ENCODE results near the gene ZSCAN21. TPM values are rescaled to one million over a fixed set of nuclear protein-coding genes. Genes with fewer than 3 reads are reported as not detected.

ZSCAN21 gene
- total and polyA plus RNA-seq, 2 donors from 2014 or later: 10.8 to 12.4 TPM

DNA sequence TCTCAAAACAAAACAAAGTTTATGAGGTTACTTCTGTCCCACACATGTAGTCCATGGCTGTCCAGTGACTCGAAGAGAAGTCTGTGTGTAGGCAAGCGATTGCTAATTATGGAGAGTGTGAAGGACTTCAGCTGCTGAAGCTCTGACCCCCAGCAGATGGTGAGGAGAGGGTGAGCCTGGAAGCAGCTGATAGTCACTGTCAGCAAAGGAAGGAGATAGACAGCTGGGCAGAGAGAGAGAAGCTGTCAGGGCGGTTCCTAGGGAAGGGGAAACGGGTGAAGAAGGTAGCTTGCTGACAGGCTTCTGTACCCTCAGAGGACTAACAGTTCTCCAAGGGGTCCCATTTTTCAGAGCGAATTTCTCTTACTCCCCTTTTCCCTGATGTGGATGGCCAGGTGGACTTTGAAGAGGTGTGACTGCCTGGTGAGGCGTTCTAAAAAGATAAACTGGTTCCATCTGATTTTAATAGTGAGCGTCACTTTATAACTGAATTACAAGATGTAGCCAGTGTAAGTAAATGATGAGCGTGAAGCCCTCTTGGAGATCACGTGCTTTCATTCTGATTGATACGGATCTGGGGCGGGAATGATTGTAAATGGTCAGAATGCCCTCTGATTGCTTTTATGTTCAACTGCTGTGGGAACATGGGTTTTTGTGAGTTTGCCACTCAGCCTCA, 12.1 kb downstream of the ZSCAN21 start:
- Histone ChIP-seq H3K9ac (ENCODE audit: low read length in 3 of 3) (no peak overlapping the region), H3K27ac (ENCODE audit: low read depth in 2 of 2, low read length in 2 of 2) (no peak overlapping the region), H3K4me3 (ENCODE audit: low read length in 3 of 3) (no peak overlapping the region), H3K4me1 (ENCODE audit: control insufficient read depth in 2 of 3, insufficient read depth in 2 of 3, low read depth in 1 of 3, low read length in 3 of 3) (no peaks in the 10 kb centered on the region), H3K9me3 (ENCODE audit: control insufficient read depth in 2 of 3, insufficient read depth in 1 of 3, low read length in 3 of 3) (no peaks in the 10 kb centered on the region), H3K36me3 (ENCODE audit: control insufficient read depth in 2 of 3, insufficient read depth in 3 of 3, low read length in 3 of 3) (peaks cover 16 to 56% (median 32%) of the 10 kb centered on the region in 3 donors), H3K27me3 (ENCODE audit: control insufficient read depth, insufficient read depth, low read length) (no peaks in the 10 kb centered on the region)
- intact Hi-C loops (cut with DNase I): no loop called here
- DNase-seq: peak in 1 of 5 donors; percentile 3
- no peak for FAIRE-seq
- TF ChIP-seq, protein P1, sequence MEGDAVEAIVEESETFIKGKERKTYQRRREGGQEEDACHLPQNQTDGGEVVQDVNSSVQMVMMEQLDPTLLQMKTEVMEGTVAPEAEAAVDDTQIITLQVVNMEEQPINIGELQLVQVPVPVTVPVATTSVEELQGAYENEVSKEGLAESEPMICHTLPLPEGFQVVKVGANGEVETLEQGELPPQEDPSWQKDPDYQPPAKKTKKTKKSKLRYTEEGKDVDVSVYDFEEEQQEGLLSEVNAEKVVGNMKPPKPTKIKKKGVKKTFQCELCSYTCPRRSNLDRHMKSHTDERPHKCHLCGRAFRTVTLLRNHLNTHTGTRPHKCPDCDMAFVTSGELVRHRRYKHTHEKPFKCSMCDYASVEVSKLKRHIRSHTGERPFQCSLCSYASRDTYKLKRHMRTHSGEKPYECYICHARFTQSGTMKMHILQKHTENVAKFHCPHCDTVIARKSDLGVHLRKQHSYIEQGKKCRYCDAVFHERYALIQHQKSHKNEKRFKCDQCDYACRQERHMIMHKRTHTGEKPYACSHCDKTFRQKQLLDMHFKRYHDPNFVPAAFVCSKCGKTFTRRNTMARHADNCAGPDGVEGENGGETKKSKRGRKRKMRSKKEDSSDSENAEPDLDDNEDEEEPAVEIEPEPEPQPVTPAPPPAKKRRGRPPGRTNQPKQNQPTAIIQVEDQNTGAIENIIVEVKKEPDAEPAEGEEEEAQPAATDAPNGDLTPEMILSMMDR (IDR thresholded peaks at IDR 0.05; ENCODE audit: borderline replicate concordance, extremely low read depth, insufficient read depth): no peak

DNA sequence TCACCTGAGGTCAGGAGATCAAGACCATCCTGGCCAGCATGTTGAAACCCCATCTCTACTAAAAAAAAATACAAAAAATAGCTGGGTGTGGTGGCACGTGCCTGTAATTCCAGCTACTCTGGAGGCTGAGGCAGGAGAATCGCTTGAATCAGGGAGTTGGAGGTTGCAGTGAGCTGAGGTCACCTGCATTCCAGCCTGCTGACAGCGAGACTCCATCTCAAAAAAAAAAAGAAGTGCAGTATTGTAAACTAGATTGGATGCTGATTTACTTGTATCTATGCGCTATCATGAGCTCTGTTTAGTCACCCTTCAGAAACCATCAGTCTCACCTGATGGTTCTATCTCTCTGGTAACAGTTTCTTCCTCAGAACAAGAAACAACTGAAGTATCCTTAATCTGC, 13.8 kb downstream of the ZSCAN21 start:
- TF ChIP-seq, protein P1 (IDR thresholded peaks at IDR 0.05; ENCODE audit: borderline replicate concordance, extremely low read depth, insufficient read depth): no peak
- Histone ChIP-seq H3K27me3 (ENCODE audit: control insufficient read depth, insufficient read depth, low read length) (no peaks in the 10 kb centered on the region), H3K36me3 (ENCODE audit: control insufficient read depth in 2 of 3, insufficient read depth in 3 of 3, low read length in 3 of 3) (peaks cover 16 to 40% (median 26%) of the 10 kb centered on the region in 3 donors), H3K27ac (ENCODE audit: low read depth in 2 of 2, low read length in 2 of 2) (no peak overlapping the region), H3K4me3 (ENCODE audit: low read length in 3 of 3) (no peak overlapping the region), H3K4me1 (ENCODE audit: control insufficient read depth in 2 of 3, insufficient read depth in 2 of 3, low read depth in 1 of 3, low read length in 3 of 3) (no peaks in the 10 kb centered on the region), H3K9ac (ENCODE audit: low read length in 3 of 3) (no peak overlapping the region), H3K9me3 (ENCODE audit: control insufficient read depth in 2 of 3, insufficient read depth in 1 of 3, low read length in 3 of 3) (no peaks in the 10 kb centered on the region)
- FAIRE-seq (no peak), DNase-seq (no peak)
- intact Hi-C loops (cut with DNase I): no loop called here

- intact Hi-C loops (cut with DNase I): no loop called here
- H3K27me3 ChIP-seq (ENCODE audit: control insufficient read depth, insufficient read depth, low read length): no peaks in the 10 kb centered on the region
- H3K9ac ChIP-seq (ENCODE audit: low read length in 3 of 3): no peak overlapping the region
- no peak overlapping the region for H3K27ac ChIP-seq (ENCODE audit: low read depth in 2 of 2, low read length in 2 of 2)
- FAIRE-seq: no peak
- peak in 1 of 5 donors; percentile 10 for DNase-seq
- peaks cover 13 to 32% (median 19%) of the 10 kb centered on the region in 3 donors for H3K36me3 ChIP-seq (ENCODE audit: control insufficient read depth in 2 of 3, insufficient read depth in 3 of 3, low read length in 3 of 3)
- H3K9me3 ChIP-seq (ENCODE audit: control insufficient read depth in 2 of 3, insufficient read depth in 1 of 3, low read length in 3 of 3): no peaks in the 10 kb centered on the region
- TF ChIP-seq, protein P1 (IDR thresholded peaks at IDR 0.05; ENCODE audit: borderline replicate concordance, extremely low read depth, insufficient read depth): no peak
- H3K4me1 ChIP-seq (ENCODE audit: control insufficient read depth in 2 of 3, insufficient read depth in 2 of 3, low read depth in 1 of 3, low read length in 3 of 3): no peaks in the 10 kb centered on the region
- H3K4me3 ChIP-seq (ENCODE audit: low read length in 3 of 3): no peak overlapping the region
These were observed 14.6 kb downstream of the ZSCAN21 start for GRCh38 chr7:100064162-100064561.

Measured in kidney (tissue), 14 donors.